ENCODE measurements around the gene HNRNPF. TPM values are rescaled to one million over a fixed set of nuclear protein-coding genes. Genes with fewer than 3 reads are reported as not detected.
A peak's percentile ranks its signal among the peaks of the same experiment; 100 is the strongest.

HNRNPF gene
- polyA plus RNA-seq, 2 of the 4 experiments (the other 2 are of a cell fraction): 228 to 271 TPM

DNA sequence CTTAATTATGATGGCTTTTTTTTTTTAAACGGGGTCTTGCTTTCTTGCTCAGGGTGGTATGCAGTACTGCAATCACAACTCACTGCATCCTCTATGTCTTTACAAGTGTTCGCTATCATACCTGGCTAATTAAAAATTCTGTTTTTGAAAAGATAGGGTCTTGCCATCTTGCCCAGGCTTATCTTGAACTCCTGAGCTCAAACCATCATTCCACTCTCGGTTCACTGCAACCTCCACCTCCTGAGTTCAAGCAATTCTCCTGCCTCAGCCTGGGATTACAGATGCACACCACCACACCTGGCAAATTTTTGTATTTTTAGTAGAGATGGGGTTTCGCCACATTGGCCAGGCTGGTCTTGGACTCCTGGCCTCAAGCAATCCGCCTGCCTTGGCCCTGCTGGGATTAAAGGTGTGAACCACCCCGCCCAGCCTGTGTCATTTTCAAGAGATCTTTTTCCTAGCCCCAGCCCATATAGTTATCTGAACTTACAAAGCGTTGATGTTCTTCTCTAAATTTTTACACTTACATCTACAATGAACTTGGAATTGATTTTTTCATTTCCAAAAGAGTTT is 6.0 kb downstream of the HNRNPF start:
- H3K4me2 ChIP-seq: peak overlapping the region; percentile 87; the same call in 2 of the 3 replicates

GRCh38 chr10:43402176-43402575 is 6.8 kb downstream of the HNRNPF start:
- CTCF ChIA-PET: interaction anchor here (0.8 to 2.6 kb wide), 2 partner anchors 20 to 109 kb away, joined by 3 to 7 read pairs; no protein-coding TSS in a partner anchor
- H3K27ac ChIP-seq: no peak overlapping the region
- peaks cover 85% of the 10 kb centered on the region for H3K4me1 ChIP-seq
- peak overlapping the region; percentile 87; the same call in 2 of the 3 replicates for H3K4me2 ChIP-seq
- no peak for FAIRE-seq
- WGBS (ENCODE audit: missing lambda C conversion rate): 58% methylated on average over 4 of the region's 4 CpGs
- H3K4me3 ChIP-seq: no peak overlapping the region
- no peak for ATAC-seq
- DNase-seq (ENCODE audit: low read depth in 1 of 2, low spot score in 1 of 2): no peak
- POLR2A ChIA-PET: no interaction called here
- H3K9me3 ChIP-seq: no peaks in the 10 kb centered on the region
- no peak for TF ChIP-seq EHMT2 (IDR thresholded peaks at IDR 0.05; ENCODE audit: low read depth)
- TF ChIP-seq BCL3 (IDR thresholded peaks at IDR 0.05): no peak
- no peak for TF ChIP-seq PHF8 (IDR thresholded peaks at IDR 0.05; ENCODE audit: borderline replicate concordance, low read depth)
- no peak for TF ChIP-seq NR3C1 (IDR thresholded peaks at IDR 0.05)
- TF ChIP-seq NPAS2 (CRISPR knock-in tag; IDR thresholded peaks at IDR 0.05; ENCODE audit: borderline replicate concordance): no peak
- no peak for TF ChIP-seq CEBPB (IDR thresholded peaks at IDR 0.05)
- no peak for TF ChIP-seq ESRRA (IDR thresholded peaks at IDR 0.05; ENCODE audit: borderline replicate concordance, low read length)
- no peak for TF ChIP-seq FOSL2 (IDR thresholded peaks at IDR 0.05)
- TF ChIP-seq FOSL2 (CRISPR knock-in tag; IDR thresholded peaks at IDR 0.05): no peak
- no peak for TF ChIP-seq MAFK (IDR thresholded peaks at IDR 0.05; ENCODE audit: partially characterized antibody)
- TF ChIP-seq, protein P1, sequence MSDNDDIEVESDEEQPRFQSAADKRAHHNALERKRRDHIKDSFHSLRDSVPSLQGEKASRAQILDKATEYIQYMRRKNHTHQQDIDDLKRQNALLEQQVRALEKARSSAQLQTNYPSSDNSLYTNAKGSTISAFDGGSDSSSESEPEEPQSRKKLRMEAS (IDR thresholded peaks at IDR 0.05): no peak
- TF ChIP-seq KDM5A (IDR thresholded peaks at IDR 0.05): no peak
- no peak for TF ChIP-seq CBX8 (IDR thresholded peaks at IDR 0.05)
- TF ChIP-seq HEYL (CRISPR knock-in tag; IDR thresholded peaks at IDR 0.05): no peak
- no peak for TF ChIP-seq SMC3 (IDR thresholded peaks at IDR 0.05)
- TF ChIP-seq ZFP36 (IDR thresholded peaks at IDR 0.05; ENCODE audit: borderline replicate concordance, partially characterized antibody): no peak

More for the DNA sequence above, 6.0 kb downstream of the HNRNPF start:
- H3K27ac ChIP-seq: no peak overlapping the region
- H3K4me3 ChIP-seq: no peak overlapping the region
- H3K4me1 ChIP-seq: peaks cover 82% of the 10 kb centered on the region
- DNase-seq (ENCODE audit: low read depth in 1 of 2, low spot score in 1 of 2): no peak
- 82% methylated on average over 7 of the region's 7 CpGs for WGBS (ENCODE audit: missing lambda C conversion rate)
- no peak for FAIRE-seq
- ChIA-PET CTCF (no interaction called here), POLR2A (no interaction called here)
- TF ChIP-seq, protein P1 (IDR thresholded peaks at IDR 0.05): no peak
- TF ChIP-seq EP300 (IDR thresholded peaks at IDR 0.05) (no peak), HEYL (CRISPR knock-in tag; IDR thresholded peaks at IDR 0.05) (no peak), CHD2 (IDR thresholded peaks at IDR 0.05; ENCODE audit: low read length, partially characterized antibody) (no peak), RFX5 (IDR thresholded peaks at IDR 0.05) (no peak), JUN (IDR thresholded peaks at IDR 0.05) (no peak), ELK1 (IDR thresholded peaks at IDR 0.05; ENCODE audit: low read depth, low read length) (no peak), KDM5A (IDR thresholded peaks at IDR 0.05) (no peak), ZFP36 (IDR thresholded peaks at IDR 0.05; ENCODE audit: borderline replicate concordance, partially characterized antibody) (no peak), SREBF2 (IDR thresholded peaks at IDR 0.05) (no peak), CBX2 (IDR thresholded peaks at IDR 0.05; ENCODE audit: borderline replicate concordance, low read depth) (no peak), RAD21 (conservative IDR thresholded peaks at IDR 0.05 in 1 of 2, IDR thresholded peaks at IDR 0.05 in 1 of 2) (no peak), HMGXB4 (CRISPR knock-in tag; IDR thresholded peaks at IDR 0.05; ENCODE audit: borderline replicate concordance) (no peak), FOSB (CRISPR knock-in tag; IDR thresholded peaks at IDR 0.05) (no peak)
- TF ChIP-seq, protein P2, sequence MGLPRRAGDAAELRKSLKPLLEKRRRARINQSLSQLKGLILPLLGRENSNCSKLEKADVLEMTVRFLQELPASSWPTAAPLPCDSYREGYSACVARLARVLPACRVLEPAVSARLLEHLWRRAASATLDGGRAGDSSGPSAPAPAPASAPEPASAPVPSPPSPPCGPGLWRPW (IDR thresholded peaks at IDR 0.05): no peak
- TF ChIP-seq, protein P3, sequence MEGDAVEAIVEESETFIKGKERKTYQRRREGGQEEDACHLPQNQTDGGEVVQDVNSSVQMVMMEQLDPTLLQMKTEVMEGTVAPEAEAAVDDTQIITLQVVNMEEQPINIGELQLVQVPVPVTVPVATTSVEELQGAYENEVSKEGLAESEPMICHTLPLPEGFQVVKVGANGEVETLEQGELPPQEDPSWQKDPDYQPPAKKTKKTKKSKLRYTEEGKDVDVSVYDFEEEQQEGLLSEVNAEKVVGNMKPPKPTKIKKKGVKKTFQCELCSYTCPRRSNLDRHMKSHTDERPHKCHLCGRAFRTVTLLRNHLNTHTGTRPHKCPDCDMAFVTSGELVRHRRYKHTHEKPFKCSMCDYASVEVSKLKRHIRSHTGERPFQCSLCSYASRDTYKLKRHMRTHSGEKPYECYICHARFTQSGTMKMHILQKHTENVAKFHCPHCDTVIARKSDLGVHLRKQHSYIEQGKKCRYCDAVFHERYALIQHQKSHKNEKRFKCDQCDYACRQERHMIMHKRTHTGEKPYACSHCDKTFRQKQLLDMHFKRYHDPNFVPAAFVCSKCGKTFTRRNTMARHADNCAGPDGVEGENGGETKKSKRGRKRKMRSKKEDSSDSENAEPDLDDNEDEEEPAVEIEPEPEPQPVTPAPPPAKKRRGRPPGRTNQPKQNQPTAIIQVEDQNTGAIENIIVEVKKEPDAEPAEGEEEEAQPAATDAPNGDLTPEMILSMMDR (IDR thresholded peaks at IDR 0.05): no peak
- TF ChIP-seq, protein P4, sequence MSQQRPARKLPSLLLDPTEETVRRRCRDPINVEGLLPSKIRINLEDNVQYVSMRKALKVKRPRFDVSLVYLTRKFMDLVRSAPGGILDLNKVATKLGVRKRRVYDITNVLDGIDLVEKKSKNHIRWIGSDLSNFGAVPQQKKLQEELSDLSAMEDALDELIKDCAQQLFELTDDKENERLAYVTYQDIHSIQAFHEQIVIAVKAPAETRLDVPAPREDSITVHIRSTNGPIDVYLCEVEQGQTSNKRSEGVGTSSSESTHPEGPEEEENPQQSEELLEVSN (IDR thresholded peaks at IDR 0.05; ENCODE audit: borderline replicate concordance, low read depth): no peak
- ATAC-seq: no peak
- no peaks in the 10 kb centered on the region for H3K9me3 ChIP-seq

Measured in A549 (cell line).